Fibroblast of lung (primary cell): Measurements from ENCODE around the gene ST6GALNAC5. TPM values are rescaled to one million over a fixed set of nuclear protein-coding genes. Genes with fewer than 3 reads are reported as not detected.

ENCODE experiments used
- DNase-seq, 2 donors: peaks; one replicate each; pipeline versions ENCODE4 v3.0.0 to v3.0.0-alpha.2; 2010; ENCODE audit warnings: low read depth in 2 of 2
- H2AFZ ChIP-seq: 2 replicates; pipeline ENCODE4 v1.5.1; 2012; ENCODE audit warnings: low read length, control low read depth, inconsistent platforms
- H3K27ac ChIP-seq: 2 replicates; pipeline ENCODE4 v1.5.1; 2011; ENCODE audit warnings: low read length, control low read depth; ENCODE audit not compliant: insufficient read depth
- H3K27me3 ChIP-seq: 2 replicates; pipeline ENCODE4 v1.5.1; 2011; ENCODE audit warnings: mild to moderate bottlenecking, low read length; ENCODE audit not compliant: control insufficient read depth, insufficient read depth
- H3K36me3 ChIP-seq: 2 replicates; pipeline ENCODE4 v1.5.1; 2011; ENCODE audit warnings: low read length; ENCODE audit not compliant: control insufficient read depth, insufficient read depth
- H3K4me1 ChIP-seq: 2 replicates; pipeline ENCODE4 v1.5.1; 2011; ENCODE audit warnings: low read length; ENCODE audit not compliant: control insufficient read depth, insufficient read depth; ENCODE audit errors: extremely low read depth
- H3K4me2 ChIP-seq: 2 replicates; pipeline ENCODE4 v1.5.1; 2011; ENCODE audit warnings: low read length, control low read depth; ENCODE audit not compliant: insufficient read depth; ENCODE audit errors: extremely low read depth
- H3K4me3 ChIP-seq, 4 experiments: fragments of 200-600 bp in 1 of 4; sonication (generic) in 1 of 4; replicated peaks in 1 of 4; 2 replicates each; pipeline ENCODE4 v1.5.1; 2011 to 2016; ENCODE audit warnings: low read length in 4 of 4, low read depth in 3 of 4, mild to moderate bottlenecking in 3 of 4, control low read depth in 2 of 4, inconsistent platforms in 1 of 4, mixed read lengths in 1 of 4; ENCODE audit not compliant: insufficient read depth in 1 of 4; ENCODE audit errors: control extremely low read depth in 1 of 4
- H3K79me2 ChIP-seq: 2 replicates; pipeline ENCODE4 v1.5.1; 2012; ENCODE audit warnings: mild to moderate bottlenecking, low read length, inconsistent platforms; ENCODE audit not compliant: control insufficient read depth, insufficient read depth
- H3K9ac ChIP-seq: 2 replicates; pipeline ENCODE4 v1.5.1; 2011; ENCODE audit warnings: mild to moderate bottlenecking, low read length, control low read depth; ENCODE audit not compliant: insufficient read depth
- H3K9me3 ChIP-seq: 2 replicates; pipeline ENCODE4 v1.5.1; 2012; ENCODE audit warnings: low read depth, low read length; ENCODE audit not compliant: control insufficient read depth, insufficient read depth
- H4K20me1 ChIP-seq: 2 replicates; pipeline ENCODE4 v1.5.1; 2011; ENCODE audit warnings: low read length; ENCODE audit not compliant: control insufficient read depth, insufficient read depth; ENCODE audit errors: extremely low read depth
- EZH2 ChIP-seq: IDR thresholded peaks from 2 replicates; pipeline ENCODE4 v1.5.1; 2012; ENCODE audit warnings: low read length, control low read depth, mild to moderate bottlenecking; ENCODE audit errors: missing control alignments
- polyA plus RNA-seq, 2 donors: library from polyadenylated mRNA; depleted of rRNA in 1 of 2; stranded (reverse) in 1 of 2; unstranded in 1 of 2; fragments of >200 nt; gene quantifications; 2 replicates each; pipeline ENCODE4 v1.2.1, GENCODE V29; 2011 to 2012; ENCODE audit warnings: missing spikeins in 1 of 2
- total RNA-seq: library from RNA; depleted of rRNA; stranded (reverse); fragments of >200 nt; gene quantifications from 2 replicates; pipeline ENCODE4 v1.2.1, GENCODE V29; 2014
- TF ChIP-seq, protein P1 (sequence below), 2 donors: IDR thresholded peaks in 1 of 2; conservative IDR thresholded peaks in 1 of 2; 1 replicate in 1 of 2; 2 replicates in 1 of 2; pipeline ENCODE4 v1.5.1; 2011 to 2012; ENCODE audit warnings: low read length in 2 of 2, control low read depth in 1 of 2, inconsistent platforms in 1 of 2, low read depth in 1 of 2, mild to moderate bottlenecking in 1 of 2

The ST6GALNAC5 gene
- total and polyA plus RNA-seq, 2 donors (not counting 1 experiment from before 2014, with no cell fraction given) = 0.37 to 0.83 TPM

DNA sequence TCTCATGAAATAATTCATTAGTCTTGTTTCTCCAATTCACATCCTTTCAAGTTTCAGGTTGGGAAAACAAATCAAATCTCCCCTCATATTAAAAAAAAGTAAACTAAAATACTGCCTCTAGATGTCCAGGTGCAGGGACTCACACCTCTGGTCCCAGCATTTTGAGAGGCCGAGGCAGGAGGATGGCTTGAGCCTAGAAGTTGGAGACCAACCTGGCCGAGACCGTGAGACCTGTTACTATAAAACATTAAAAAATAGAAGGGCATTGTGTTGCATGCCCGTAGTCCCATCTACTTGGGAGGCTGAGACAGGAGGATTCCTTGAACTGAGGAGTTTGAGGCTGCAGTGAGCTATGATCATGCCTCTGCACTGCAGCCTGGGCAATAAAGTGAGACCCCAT, 61.9 kb downstream of the ST6GALNAC5 start:
- H3K4me1 ChIP-seq = no peaks in the 10 kb centered on the region

DNA sequence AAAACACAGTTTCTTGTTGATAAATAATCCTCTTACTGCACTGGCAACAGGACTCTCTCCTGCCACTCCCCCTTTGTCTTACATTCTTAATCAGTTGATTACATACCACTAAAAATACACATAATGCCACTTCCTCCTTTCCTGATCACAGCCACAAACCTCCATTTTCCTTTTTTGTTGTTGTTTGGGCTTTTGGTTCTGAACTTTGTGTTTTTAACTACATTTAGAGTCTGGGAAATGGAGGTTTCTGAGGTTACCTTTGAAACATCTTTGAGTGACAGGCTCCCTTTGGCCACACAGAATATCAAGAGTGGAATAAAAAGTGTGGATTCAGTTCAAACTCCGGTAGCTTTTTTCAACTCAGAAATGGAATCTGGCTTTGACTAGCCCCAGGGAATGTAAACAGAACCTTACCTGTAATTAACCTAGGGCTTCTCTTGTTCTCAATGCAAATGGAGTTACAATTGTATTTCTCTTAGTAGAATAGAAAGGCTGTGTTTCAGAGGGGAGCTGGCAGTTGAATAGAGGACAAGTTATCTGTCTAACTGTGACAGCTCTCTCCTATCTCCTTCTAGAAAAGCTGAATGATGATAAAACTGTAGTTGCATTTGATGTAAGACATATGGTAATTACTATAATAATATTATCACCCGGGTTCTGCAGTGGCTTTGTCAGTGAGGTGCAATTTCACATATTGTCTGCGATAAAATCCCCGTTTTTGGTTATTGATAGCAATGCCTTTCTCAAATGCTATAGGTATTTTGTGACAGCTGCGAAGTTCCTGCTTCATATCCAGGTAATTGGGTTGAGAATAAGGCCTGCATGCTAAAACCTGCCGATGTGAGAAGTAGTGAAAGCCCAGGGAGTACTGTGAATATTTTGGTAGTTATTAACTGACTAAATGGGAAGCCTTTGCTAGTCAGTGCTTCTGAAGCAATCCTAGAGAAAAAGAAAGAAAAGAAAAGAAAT, 66.9 kb downstream of the ST6GALNAC5 start:
- Histone ChIP-seq H3K4me3 (no peak overlapping the region), H3K27ac (no peak overlapping the region), H3K4me2 (no peak overlapping the region), H2AFZ (no peak overlapping the region), H4K20me1 (no peaks in the 10 kb centered on the region), H3K4me1 (peaks cover 2% of the 10 kb centered on the region), H3K27me3 (no peaks in the 10 kb centered on the region), H3K9me3 (no peaks in the 10 kb centered on the region), H3K79me2 (no peaks in the 10 kb centered on the region), H3K9ac (no peak overlapping the region), H3K36me3 (no peaks in the 10 kb centered on the region)
- no peak for TF ChIP-seq EZH2
- TF ChIP-seq, protein P1, sequence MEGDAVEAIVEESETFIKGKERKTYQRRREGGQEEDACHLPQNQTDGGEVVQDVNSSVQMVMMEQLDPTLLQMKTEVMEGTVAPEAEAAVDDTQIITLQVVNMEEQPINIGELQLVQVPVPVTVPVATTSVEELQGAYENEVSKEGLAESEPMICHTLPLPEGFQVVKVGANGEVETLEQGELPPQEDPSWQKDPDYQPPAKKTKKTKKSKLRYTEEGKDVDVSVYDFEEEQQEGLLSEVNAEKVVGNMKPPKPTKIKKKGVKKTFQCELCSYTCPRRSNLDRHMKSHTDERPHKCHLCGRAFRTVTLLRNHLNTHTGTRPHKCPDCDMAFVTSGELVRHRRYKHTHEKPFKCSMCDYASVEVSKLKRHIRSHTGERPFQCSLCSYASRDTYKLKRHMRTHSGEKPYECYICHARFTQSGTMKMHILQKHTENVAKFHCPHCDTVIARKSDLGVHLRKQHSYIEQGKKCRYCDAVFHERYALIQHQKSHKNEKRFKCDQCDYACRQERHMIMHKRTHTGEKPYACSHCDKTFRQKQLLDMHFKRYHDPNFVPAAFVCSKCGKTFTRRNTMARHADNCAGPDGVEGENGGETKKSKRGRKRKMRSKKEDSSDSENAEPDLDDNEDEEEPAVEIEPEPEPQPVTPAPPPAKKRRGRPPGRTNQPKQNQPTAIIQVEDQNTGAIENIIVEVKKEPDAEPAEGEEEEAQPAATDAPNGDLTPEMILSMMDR (conservative IDR thresholded peaks at IDR 0.05 in 1 of 2, IDR thresholded peaks at IDR 0.05 in 1 of 2; ENCODE audit: low read depth in 1 of 2, low read length in 2 of 2) = no peak
- DNase-seq = no peak

More for the DNA sequence above, 61.9 kb downstream of the ST6GALNAC5 start:
- H3K27me3 ChIP-seq = no peaks in the 10 kb centered on the region
- H3K27ac ChIP-seq = no peak overlapping the region
- H3K9me3 ChIP-seq = no peaks in the 10 kb centered on the region
- no peak overlapping the region for H3K4me3 ChIP-seq
- H3K79me2 ChIP-seq = no peaks in the 10 kb centered on the region
- DNase-seq = no peak
- H3K36me3 ChIP-seq = no peaks in the 10 kb centered on the region
- H3K9ac ChIP-seq = no peak overlapping the region
- H4K20me1 ChIP-seq = no peaks in the 10 kb centered on the region
- H3K4me2 ChIP-seq = no peak overlapping the region
- H2AFZ ChIP-seq = no peak overlapping the region
- TF ChIP-seq, protein P1 (conservative IDR thresholded peaks at IDR 0.05 in 1 of 2, IDR thresholded peaks at IDR 0.05 in 1 of 2; ENCODE audit: low read depth in 1 of 2, low read length in 2 of 2) = no peak
- TF ChIP-seq EZH2 = no peak

DNA sequence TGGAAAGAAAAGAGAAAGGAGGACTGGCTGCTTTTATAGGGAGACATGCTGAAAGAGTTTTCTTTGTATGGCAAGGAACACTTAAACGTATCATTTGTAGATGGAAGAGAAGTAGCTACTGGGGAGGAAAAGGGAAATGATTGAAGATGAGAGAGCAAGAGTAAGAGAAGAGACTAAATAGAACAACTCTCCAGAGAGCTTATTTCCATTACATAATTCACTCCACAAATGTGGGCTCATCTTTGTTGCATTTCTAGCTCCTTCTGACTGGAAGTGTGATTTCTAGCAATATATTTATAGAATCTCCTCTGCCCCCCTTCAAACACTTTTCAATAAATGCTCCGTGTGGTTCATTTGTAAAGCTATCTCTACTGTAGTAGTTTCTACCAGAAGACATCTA, 71.0 kb downstream of the ST6GALNAC5 start:
- Histone ChIP-seq H2AFZ (no peak overlapping the region), H3K27ac (no peak overlapping the region), H3K27me3 (no peaks in the 10 kb centered on the region), H3K36me3 (no peaks in the 10 kb centered on the region), H3K4me1 (peaks cover 5% of the 10 kb centered on the region), H3K4me2 (no peak overlapping the region), H3K9ac (no peak overlapping the region), H3K4me3 (no peak overlapping the region), H3K79me2 (no peaks in the 10 kb centered on the region), H4K20me1 (no peaks in the 10 kb centered on the region), H3K9me3 (no peaks in the 10 kb centered on the region)
- TF ChIP-seq, protein P1 (conservative IDR thresholded peaks at IDR 0.05 in 1 of 2, IDR thresholded peaks at IDR 0.05 in 1 of 2; ENCODE audit: low read depth in 1 of 2, low read length in 2 of 2) = no peak
- no peak for TF ChIP-seq EZH2
- no peak for DNase-seq
